ENCODE measurements around the gene SMIM31. TPM values are rescaled to one million over a fixed set of nuclear protein-coding genes. Genes with fewer than 3 reads are reported as not detected.

The SMIM31 gene
- total RNA-seq, 1 experiment from 2014 or later, result not detected

GRCh38 chr4:164725066-164725465 lies 28.9 kb upstream of the SMIM31 start:
- H3K27ac ChIP-seq (ENCODE audit: low read depth, low read length), result no peak overlapping the region
- H3K9me3 ChIP-seq (ENCODE audit: control insufficient read depth in 1 of 2, insufficient read depth in 1 of 2, low read depth in 1 of 2, low read length in 2 of 2), result no peaks in the 10 kb centered on the region
- H3K4me2 ChIP-seq (ENCODE audit: low read length), result no peak overlapping the region
- RAD21 ChIA-PET (ENCODE audit: low non-redundant PET in 1 of 2, low total read pairs in 2 of 2, uncharacterized antibody in 2 of 2, unreplicated experiment in 2 of 2), result no interaction called here
- no peak overlapping the region for H2AFZ ChIP-seq (ENCODE audit: low read depth, low read length, poor library complexity, severe bottlenecking)
- POLR2A ChIA-PET, result no interaction called here
- CTCF ChIA-PET, result no interaction called here
- DNase-seq (ENCODE audit: low read depth, low spot score), result no peak
- H3K4me3 ChIP-seq (replicated peaks in 1 of 2; ENCODE audit: low read depth in 1 of 2, low read length in 2 of 2), result no peak overlapping the region
- intact Hi-C loops (cut with micrococcal nuclease), result no loop called here
- H3K9me2 ChIP-seq (ENCODE audit: insufficient read depth), result no peaks in the 10 kb centered on the region
- BruUV-seq (replicated peaks), result no TSS peak
- no peak for TF ChIP-seq REST (IDR thresholded peaks at IDR 0.05; ENCODE audit: low read depth)
- no peak for TF ChIP-seq ATF3 (IDR thresholded peaks at IDR 0.05)
- TF ChIP-seq EGR1 (IDR thresholded peaks at IDR 0.05; ENCODE audit: low read depth), result no peak
- TF ChIP-seq YY1 (IDR thresholded peaks at IDR 0.05; ENCODE audit: extremely low read depth, insufficient replicate concordance, low read depth, low read length), result no peak
- TF ChIP-seq EZH2 (IDR thresholded peaks at IDR 0.05), result no peak
- no peak for TF ChIP-seq CBX3 (IDR thresholded peaks at IDR 0.05; ENCODE audit: low read depth)
- TF ChIP-seq POLR2AphosphoS5 (IDR thresholded peaks at IDR 0.05; ENCODE audit: low read depth, low read length), result no peak
- no peak for TF ChIP-seq JUND (IDR thresholded peaks at IDR 0.05)
- TF ChIP-seq RAD21 (IDR thresholded peaks at IDR 0.05; ENCODE audit: low read depth), result no peak
- TF ChIP-seq EZH2phosphoT487 (IDR thresholded peaks at IDR 0.05; ENCODE audit: borderline replicate concordance), result no peak
- no peak for TF ChIP-seq ELF1 (IDR thresholded peaks at IDR 0.05; ENCODE audit: borderline replicate concordance, low read depth)
- no peak for TF ChIP-seq ZBTB33 (IDR thresholded peaks at IDR 0.05; ENCODE audit: extremely low read depth, insufficient replicate concordance, low read length)
- no peaks in the 10 kb centered on the region for H3K79me2 ChIP-seq (ENCODE audit: insufficient read depth, low read length)
- no peaks in the 10 kb centered on the region for H3K36me3 ChIP-seq (ENCODE audit: control insufficient read depth in 1 of 2, insufficient read depth in 2 of 2, low read length in 2 of 2)
- H3K4me1 ChIP-seq (ENCODE audit: control insufficient read depth in 1 of 2, insufficient read depth in 2 of 2, low read length in 2 of 2), result no peaks in the 10 kb centered on the region
- no peak for ATAC-seq
- H4K20me1 ChIP-seq (ENCODE audit: insufficient read depth), result no peaks in the 10 kb centered on the region
- no peaks in the 10 kb centered on the region for H3K27me3 ChIP-seq (ENCODE audit: insufficient read depth, low read length)
- no peak overlapping the region for H3K9ac ChIP-seq (ENCODE audit: low read length)

All from HCT116 (cell line).